ENCODE measurements around the gene AK1.

- TF ChIP-seq CTCF (conservative IDR thresholded peaks at IDR 0.05; ENCODE audit: low read depth in 2 of 2) (no peak), EZH2 (IDR thresholded peaks at IDR 0.05; ENCODE audit: low read depth, unreplicated experiment) (no peak), CREB1 (CRISPR knock-in tag; IDR thresholded peaks at IDR 0.05; ENCODE audit: low read depth) (no peak), POLR2AphosphoS5 (IDR thresholded peaks at IDR 0.05; ENCODE audit: low read depth) (no peak), EZH2phosphoT487 (IDR thresholded peaks at IDR 0.05; ENCODE audit: unreplicated experiment) (no peak)
- TF ChIP-seq, protein P1, sequence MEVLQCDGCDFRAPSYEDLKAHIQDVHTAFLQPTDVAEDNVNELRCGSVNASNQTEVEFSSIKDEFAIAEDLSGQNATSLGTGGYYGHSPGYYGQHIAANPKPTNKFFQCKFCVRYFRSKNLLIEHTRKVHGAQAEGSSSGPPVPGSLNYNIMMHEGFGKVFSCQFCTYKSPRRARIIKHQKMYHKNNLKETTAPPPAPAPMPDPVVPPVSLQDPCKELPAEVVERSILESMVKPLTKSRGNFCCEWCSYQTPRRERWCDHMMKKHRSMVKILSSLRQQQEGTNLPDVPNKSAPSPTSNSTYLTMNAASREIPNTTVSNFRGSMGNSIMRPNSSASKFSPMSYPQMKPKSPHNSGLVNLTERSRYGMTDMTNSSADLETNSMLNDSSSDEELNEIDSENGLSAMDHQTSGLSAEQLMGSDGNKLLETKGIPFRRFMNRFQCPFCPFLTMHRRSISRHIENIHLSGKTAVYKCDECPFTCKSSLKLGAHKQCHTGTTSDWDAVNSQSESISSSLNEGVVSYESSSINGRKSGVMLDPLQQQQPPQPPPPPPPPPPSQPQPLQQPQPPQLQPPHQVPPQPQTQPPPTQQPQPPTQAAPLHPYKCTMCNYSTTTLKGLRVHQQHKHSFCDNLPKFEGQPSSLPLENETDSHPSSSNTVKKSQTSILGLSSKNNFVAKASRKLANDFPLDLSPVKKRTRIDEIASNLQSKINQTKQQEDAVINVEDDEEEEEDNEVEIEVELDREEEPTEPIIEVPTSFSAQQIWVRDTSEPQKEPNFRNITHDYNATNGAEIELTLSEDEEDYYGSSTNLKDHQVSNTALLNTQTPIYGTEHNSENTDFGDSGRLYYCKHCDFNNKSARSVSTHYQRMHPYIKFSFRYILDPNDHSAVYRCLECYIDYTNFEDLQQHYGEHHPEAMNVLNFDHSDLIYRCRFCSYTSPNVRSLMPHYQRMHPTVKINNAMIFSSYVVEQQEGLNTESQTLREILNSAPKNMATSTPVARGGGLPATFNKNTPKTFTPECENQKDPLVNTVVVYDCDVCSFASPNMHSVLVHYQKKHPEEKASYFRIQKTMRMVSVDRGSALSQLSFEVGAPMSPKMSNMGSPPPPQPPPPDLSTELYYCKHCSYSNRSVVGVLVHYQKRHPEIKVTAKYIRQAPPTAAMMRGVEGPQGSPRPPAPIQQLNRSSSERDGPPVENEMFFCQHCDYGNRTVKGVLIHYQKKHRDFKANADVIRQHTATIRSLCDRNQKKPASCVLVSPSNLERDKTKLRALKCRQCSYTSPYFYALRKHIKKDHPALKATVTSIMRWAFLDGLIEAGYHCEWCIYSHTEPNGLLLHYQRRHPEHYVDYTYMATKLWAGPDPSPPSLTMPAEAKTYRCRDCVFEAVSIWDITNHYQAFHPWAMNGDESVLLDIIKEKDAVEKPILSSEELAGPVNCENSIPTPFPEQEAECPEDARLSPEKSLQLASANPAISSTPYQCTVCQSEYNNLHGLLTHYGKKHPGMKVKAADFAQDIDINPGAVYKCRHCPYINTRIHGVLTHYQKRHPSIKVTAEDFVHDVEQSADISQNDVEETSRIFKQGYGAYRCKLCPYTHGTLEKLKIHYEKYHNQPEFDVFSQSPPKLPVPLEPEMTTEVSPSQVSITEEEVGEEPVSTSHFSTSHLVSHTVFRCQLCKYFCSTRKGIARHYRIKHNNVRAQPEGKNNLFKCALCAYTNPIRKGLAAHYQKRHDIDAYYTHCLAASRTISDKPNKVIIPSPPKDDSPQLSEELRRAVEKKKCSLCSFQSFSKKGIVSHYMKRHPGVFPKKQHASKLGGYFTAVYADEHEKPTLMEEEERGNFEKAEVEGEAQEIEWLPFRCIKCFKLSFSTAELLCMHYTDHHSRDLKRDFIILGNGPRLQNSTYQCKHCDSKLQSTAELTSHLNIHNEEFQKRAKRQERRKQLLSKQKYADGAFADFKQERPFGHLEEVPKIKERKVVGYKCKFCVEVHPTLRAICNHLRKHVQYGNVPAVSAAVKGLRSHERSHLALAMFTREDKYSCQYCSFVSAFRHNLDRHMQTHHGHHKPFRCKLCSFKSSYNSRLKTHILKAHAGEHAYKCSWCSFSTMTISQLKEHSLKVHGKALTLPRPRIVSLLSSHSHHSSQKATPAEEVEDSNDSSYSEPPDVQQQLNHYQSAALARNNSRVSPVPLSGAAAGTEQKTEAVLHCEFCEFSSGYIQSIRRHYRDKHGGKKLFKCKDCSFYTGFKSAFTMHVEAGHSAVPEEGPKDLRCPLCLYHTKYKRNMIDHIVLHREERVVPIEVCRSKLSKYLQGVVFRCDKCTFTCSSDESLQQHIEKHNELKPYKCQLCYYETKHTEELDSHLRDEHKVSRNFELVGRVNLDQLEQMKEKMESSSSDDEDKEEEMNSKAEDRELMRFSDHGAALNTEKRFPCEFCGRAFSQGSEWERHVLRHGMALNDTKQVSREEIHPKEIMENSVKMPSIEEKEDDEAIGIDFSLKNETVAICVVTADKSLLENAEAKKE (CRISPR knock-in tag; IDR thresholded peaks at IDR 0.05) = no peak
- TF ChIP-seq, protein P2, sequence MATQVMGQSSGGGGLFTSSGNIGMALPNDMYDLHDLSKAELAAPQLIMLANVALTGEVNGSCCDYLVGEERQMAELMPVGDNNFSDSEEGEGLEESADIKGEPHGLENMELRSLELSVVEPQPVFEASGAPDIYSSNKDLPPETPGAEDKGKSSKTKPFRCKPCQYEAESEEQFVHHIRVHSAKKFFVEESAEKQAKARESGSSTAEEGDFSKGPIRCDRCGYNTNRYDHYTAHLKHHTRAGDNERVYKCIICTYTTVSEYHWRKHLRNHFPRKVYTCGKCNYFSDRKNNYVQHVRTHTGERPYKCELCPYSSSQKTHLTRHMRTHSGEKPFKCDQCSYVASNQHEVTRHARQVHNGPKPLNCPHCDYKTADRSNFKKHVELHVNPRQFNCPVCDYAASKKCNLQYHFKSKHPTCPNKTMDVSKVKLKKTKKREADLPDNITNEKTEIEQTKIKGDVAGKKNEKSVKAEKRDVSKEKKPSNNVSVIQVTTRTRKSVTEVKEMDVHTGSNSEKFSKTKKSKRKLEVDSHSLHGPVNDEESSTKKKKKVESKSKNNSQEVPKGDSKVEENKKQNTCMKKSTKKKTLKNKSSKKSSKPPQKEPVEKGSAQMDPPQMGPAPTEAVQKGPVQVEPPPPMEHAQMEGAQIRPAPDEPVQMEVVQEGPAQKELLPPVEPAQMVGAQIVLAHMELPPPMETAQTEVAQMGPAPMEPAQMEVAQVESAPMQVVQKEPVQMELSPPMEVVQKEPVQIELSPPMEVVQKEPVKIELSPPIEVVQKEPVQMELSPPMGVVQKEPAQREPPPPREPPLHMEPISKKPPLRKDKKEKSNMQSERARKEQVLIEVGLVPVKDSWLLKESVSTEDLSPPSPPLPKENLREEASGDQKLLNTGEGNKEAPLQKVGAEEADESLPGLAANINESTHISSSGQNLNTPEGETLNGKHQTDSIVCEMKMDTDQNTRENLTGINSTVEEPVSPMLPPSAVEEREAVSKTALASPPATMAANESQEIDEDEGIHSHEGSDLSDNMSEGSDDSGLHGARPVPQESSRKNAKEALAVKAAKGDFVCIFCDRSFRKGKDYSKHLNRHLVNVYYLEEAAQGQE (IDR thresholded peaks at IDR 0.05; ENCODE audit: unreplicated experiment) = no peak
Measured at GRCh38 chr9:127884976-127885490, 7.6 kb upstream of the AK1 start.

All from GM23338 (cell line).